ENCODE measurements around the gene EML4.

DNA sequence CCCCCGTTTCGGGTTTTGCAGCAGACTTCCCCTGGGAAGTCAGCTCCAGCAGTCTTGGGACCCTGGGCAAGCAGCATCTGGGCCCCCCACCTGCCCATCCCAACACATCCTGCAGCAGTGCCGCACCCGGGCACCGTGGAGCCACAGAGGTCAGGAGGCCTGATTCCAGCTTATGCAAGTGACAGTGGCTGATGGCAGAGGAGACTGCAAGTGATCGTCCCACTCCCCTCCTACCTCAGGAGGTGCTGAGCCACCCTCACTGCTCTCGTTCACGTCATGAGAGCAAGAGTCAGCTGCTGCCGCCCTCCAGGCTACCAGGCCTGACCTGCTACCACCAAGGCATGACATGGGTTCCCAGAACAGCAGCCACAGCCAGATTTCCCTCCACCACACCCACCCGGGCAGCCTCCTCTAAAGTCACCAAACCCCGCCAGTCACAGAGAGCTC, 173.7 kb downstream of the EML4 start:
- TF ChIP-seq, protein P1, sequence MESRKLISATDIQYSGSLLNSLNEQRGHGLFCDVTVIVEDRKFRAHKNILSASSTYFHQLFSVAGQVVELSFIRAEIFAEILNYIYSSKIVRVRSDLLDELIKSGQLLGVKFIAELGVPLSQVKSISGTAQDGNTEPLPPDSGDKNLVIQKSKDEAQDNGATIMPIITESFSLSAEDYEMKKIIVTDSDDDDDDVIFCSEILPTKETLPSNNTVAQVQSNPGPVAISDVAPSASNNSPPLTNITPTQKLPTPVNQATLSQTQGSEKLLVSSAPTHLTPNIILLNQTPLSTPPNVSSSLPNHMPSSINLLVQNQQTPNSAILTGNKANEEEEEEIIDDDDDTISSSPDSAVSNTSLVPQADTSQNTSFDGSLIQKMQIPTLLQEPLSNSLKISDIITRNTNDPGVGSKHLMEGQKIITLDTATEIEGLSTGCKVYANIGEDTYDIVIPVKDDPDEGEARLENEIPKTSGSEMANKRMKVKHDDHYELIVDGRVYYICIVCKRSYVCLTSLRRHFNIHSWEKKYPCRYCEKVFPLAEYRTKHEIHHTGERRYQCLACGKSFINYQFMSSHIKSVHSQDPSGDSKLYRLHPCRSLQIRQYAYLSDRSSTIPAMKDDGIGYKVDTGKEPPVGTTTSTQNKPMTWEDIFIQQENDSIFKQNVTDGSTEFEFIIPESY (IDR thresholded peaks at IDR 0.05), result no peak
- TF ChIP-seq, protein P2, sequence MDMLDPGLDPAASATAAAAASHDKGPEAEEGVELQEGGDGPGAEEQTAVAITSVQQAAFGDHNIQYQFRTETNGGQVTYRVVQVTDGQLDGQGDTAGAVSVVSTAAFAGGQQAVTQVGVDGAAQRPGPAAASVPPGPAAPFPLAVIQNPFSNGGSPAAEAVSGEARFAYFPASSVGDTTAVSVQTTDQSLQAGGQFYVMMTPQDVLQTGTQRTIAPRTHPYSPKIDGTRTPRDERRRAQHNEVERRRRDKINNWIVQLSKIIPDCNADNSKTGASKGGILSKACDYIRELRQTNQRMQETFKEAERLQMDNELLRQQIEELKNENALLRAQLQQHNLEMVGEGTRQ (IDR thresholded peaks at IDR 0.05; ENCODE audit: borderline replicate concordance, low read depth, low read length), result no peak
- TF ChIP-seq TAF1 (IDR thresholded peaks at IDR 0.05; ENCODE audit: borderline replicate concordance, low read depth, low read length) (no peak), POLR2A (IDR thresholded peaks at IDR 0.05; ENCODE audit: low read depth, low read length) (no peak), FOXK2 (IDR thresholded peaks at IDR 0.05) (no peak), ASH2L (IDR thresholded peaks at IDR 0.05; ENCODE audit: borderline replicate concordance, low read depth) (no peak), SMC3 (IDR thresholded peaks at IDR 0.05; ENCODE audit: borderline replicate concordance, low read length) (no peak), JUNB (IDR thresholded peaks at IDR 0.05) (no peak), NFYB (IDR thresholded peaks at IDR 0.05; ENCODE audit: insufficient read depth, low read depth, low read length) (no peak), POLR2AphosphoS5 (IDR thresholded peaks at IDR 0.05; ENCODE audit: low read length) (no peak)
- TF ChIP-seq, protein P3, sequence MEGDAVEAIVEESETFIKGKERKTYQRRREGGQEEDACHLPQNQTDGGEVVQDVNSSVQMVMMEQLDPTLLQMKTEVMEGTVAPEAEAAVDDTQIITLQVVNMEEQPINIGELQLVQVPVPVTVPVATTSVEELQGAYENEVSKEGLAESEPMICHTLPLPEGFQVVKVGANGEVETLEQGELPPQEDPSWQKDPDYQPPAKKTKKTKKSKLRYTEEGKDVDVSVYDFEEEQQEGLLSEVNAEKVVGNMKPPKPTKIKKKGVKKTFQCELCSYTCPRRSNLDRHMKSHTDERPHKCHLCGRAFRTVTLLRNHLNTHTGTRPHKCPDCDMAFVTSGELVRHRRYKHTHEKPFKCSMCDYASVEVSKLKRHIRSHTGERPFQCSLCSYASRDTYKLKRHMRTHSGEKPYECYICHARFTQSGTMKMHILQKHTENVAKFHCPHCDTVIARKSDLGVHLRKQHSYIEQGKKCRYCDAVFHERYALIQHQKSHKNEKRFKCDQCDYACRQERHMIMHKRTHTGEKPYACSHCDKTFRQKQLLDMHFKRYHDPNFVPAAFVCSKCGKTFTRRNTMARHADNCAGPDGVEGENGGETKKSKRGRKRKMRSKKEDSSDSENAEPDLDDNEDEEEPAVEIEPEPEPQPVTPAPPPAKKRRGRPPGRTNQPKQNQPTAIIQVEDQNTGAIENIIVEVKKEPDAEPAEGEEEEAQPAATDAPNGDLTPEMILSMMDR (IDR thresholded peaks at IDR 0.05 in 2 of 3, conservative IDR thresholded peaks at IDR 0.05 in 1 of 3; ENCODE audit: control insufficient read depth in 2 of 3, extremely low read depth in 1 of 3, insufficient read depth in 1 of 3, low read depth in 3 of 3, low read length in 3 of 3), result no peak
- TF ChIP-seq, protein P4, sequence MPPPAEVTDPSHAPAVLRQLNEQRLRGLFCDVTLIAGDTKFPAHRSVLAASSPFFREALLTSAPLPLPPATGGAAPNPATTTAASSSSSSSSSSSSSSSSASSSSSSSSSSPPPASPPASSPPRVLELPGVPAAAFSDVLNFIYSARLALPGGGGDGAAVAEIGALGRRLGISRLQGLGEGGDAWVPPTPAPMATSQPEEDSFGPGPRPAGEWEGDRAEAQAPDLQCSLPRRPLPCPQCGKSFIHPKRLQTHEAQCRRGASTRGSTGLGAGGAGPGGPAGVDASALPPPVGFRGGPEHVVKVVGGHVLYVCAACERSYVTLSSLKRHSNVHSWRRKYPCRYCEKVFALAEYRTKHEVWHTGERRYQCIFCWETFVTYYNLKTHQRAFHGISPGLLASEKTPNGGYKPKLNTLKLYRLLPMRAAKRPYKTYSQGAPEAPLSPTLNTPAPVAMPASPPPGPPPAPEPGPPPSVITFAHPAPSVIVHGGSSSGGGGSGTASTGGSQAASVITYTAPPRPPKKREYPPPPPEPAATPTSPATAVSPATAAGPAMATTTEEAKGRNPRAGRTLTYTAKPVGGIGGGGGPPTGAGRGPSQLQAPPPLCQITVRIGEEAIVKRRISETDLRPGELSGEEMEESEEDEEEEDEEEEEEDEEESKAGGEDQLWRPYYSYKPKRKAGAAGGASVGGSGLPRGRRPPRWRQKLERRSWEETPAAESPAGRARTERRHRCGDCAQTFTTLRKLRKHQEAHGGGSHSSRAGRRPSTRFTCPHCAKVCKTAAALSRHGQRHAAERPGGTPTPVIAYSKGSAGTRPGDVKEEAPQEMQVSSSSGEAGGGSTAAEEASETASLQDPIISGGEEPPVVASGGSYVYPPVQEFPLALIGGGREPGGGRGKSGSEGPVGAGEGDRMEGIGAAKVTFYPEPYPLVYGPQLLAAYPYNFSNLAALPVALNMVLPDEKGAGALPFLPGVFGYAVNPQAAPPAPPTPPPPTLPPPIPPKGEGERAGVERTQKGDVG (CRISPR knock-in tag; IDR thresholded peaks at IDR 0.05), result no peak
